Activated CD8-positive, alpha-beta memory T cell treated with anti-CD3 and anti-CD28 coated beads for 48 hours (primary cell): ENCODE data around the gene GNA15.
"Not testable (repeated sequence)": the region's sequence is repeated elsewhere in the genome, so short reads cannot be mapped to it uniquely, and the experiment has no call there.

ENCODE experiments used
- DNase-seq, 3 experiments: peaks; one replicate each; pipeline ENCODE4 v3.0.0-alpha.2; 2020; ENCODE audit warnings: low read depth in 2 of 3, low spot score in 2 of 3

GNA15 gene

DNA sequence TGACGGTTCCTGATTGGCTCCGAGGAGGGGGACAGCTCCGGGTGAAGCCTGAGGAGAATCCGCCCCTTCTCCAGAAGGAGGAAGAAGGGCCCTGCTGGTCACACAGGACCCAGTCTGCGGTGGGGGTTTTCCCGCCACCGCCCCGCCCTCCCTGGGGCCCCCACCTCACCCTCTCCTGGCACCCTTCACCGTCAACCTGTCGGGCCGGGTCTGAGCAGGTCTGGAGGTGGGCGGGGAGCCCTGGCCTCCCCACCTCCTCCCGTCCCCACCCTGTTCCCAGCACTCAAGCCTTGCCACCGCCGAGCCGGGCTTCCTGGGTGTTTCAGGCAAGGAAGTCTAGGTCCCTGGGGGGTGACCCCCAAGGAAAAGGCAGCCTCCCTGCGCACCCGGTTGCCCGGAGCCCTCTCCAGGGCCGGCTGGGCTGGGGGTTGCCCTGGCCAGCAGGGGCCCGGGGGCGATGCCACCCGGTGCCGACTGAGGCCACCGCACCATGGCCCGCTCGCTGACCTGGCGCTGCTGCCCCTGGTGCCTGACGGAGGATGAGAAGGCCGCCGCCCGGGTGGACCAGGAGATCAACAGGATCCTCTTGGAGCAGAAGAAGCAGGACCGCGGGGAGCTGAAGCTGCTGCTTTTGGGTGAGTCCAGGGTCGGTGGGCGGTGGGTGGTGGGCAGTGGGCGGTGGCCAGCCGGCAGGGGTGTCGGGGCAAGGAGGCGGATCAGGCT lies at the start of gene GNA15:
GNA15 (plus strand) TSS at position 73 of the 723 bp plus-strand sequence; CDS start at position 491, 418 bp downstream.
- no peak for DNase-seq

DNA sequence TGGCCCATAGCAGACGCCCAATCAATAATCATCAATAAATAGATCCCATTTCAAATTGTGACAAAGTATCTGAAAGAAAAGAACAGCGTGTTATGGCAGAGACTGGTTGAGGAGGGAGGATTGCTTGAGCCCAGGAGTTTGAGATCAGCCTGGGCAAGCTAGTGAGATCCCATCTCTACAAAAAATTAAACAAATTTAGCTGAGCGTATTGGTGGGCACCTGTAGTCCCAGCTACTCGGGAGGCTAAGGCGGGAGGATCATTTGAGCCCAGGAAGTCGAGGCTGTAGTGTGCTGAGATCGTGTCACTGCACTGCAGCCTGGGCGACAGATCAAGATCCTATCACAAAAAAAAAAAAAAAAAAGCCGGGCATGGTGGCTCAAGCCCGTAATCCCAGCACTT lies 48.1 kb upstream of the GNA15 start:
- no peak for DNase-seq

DNA sequence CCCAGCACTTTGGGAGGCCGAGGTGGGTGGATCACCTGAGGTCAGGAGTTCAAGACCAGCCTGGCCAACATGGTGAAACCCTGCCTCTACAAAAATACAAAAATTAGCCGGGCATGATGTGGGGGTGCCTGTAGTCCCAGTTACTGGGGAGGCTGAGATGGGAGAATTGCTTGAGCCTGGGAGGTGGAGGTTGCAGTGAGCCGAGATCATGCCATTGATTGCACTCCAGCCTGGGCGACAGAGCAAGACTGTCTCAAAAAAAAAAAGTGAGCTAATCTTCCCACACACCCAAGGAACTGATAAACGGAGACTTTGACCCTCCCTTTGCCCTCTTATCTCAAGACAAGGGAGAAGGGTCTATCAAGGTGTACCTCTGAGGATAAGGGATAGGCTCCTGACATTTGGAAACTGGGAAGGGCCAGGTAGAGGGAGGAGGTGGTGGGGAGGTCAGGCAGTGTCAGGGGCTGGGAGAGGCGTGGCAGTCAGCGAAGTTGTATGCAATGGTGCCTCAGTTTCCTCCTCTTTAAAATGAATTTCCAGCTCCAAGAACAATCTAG lies 46.5 kb upstream of the GNA15 start:
- not testable (repeated sequence) for DNase-seq

DNA sequence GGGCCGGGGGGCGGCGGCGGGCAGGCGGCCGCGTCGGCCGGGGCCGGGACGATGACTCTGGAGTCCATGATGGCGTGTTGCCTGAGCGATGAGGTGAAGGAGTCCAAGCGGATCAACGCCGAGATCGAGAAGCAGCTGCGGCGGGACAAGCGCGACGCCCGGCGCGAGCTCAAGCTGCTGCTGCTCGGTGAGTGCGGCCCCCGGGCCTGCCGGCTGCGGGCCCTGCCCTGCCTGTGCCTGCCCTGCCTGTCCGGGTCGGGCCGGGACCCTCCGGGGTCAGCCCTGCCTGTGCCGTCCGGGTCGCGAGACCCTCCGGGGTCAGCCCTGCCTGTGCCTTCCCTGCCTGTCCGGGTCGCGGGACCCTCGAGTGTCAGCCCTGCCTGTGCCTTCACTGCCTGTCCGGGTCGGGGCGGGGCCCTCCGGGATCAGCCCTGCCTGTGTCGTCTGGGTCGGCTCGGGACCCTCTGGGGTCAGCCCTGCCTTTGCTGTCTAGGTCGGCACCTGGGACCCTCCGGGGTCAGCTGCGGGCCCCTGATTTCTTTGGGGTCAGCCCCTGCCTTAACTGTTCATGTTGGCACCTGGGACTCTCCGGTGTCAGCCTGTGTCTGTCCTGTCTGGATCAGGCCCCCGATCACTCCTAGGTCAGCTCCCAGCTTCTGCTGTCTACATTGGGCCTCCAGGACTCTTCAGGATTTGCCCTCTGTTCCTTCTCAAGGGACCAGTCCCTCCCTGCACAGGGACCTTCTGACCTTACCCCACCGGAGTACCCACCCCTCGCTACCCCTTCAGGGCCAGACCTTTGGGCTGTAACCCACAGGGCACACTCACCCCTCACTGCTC lies 41.0 kb upstream of the GNA15 start:
- no peak for DNase-seq

DNA sequence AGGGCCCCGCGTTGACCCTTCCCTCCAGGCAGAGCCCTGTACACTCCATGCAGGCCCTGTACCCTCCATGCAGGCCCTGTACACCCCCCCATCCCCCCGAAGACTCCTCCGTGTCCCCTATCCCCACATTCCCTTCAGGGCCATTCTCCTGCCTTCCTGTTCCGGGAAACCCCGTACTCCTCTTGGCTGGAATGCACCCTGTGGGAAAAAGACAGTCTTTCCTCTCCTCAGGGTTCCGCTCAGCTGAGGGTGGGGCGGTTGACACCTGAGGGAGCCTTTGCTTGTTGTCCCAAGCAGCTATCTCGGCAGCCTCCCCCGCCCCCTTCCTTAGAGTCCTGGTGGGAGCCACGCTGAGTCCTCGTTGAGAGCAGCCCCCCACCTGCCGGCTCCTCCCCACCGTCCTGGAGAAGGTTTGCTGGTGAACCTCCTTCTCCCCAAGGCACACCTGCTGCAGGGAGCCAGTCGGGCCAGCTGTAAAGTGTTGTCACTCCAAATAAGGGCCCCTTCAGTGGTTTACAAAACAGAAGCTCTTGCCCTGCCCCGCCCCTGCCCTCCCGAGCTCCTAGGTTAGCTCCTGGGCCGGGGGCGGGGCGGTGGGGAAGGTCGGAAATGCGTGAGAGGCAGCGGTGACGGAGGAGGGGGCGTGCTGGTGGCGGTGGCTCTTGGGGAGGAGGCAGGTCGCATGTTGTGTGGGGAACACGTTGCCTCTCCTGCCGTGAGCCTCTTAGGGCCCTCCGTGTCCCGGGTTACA lies 40.2 kb upstream of the GNA15 start:
- no peak for DNase-seq

GRCh38 chr19:3096267-3096901 lies 39.4 kb upstream of the GNA15 start:
- DNase-seq: no peak

- no peak for DNase-seq
Measured at GRCh38 chr19:3096902-3097326, 38.9 kb upstream of the GNA15 start.

GRCh38 chr19:3097442-3097871 lies 38.4 kb upstream of the GNA15 start:
- no peak for DNase-seq

DNA sequence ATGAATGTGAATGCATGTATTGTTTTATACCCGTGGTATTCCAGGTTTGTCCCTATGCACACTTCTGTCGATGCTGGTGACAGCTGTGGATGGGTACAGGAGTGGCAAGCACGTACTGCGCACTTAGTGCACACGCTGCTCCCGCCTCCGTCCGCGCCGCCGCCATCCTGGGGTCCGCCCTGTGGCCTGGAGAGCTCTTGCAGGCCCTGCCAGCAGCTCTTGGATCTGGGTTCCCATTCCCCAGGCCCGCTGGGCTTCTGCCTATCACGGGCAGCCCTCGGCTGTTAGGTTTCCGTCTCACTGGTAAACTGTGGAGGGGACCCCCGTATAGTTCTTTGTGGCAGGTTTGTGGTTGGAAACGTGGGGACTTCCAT lies 37.7 kb upstream of the GNA15 start:
- DNase-seq: no peak

DNA sequence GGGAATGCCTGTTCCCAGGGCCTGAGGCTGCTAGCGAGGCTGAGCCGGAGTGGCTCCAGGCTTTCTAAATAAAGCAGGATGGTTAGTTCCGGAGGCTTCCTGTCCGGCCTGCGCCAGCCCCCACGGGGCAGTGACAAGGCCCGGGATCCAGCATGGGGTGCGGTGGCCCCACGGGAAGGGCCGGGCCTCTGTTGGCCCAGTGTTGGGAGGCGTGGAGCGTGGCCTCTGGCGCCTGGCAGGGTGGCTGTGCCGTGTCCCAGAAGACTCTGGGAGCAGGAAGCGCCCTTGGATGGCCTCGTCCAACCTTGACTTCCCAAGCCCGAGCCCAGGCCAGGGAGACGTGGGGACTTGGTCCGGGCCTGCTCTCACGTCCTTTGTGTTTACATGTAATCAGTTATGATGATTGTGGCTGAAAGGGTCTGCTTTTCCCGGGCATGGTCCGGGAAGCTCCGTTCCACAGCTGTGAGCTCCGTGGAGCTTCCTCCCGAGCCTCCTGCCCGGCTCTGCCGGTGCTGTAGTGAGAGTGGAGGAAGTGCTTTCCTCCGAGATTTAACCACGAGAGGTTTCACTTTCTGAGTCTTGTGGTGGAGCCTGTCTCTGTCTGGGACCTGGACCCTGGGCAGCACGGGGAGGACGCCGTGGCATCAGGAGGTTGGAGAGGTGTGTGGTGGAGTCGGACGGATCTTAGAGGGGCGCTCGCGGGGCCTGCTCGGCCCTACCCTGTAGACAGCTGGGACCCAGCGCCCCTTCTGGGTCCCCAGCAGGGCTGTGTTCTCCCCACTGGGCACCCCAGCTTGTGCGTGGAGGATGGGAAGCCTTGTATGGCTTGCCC lies 37.1 kb upstream of the GNA15 start:
- no peak for DNase-seq

GRCh38 chr19:3099347-3100145 lies 36.3 kb upstream of the GNA15 start:
- DNase-seq: no peak

GRCh38 chr19:3100331-3100730 lies 35.5 kb upstream of the GNA15 start:
- DNase-seq: no peak

GRCh38 chr19:3100747-3101730 lies 34.8 kb upstream of the GNA15 start:
- DNase-seq: no peak

DNA sequence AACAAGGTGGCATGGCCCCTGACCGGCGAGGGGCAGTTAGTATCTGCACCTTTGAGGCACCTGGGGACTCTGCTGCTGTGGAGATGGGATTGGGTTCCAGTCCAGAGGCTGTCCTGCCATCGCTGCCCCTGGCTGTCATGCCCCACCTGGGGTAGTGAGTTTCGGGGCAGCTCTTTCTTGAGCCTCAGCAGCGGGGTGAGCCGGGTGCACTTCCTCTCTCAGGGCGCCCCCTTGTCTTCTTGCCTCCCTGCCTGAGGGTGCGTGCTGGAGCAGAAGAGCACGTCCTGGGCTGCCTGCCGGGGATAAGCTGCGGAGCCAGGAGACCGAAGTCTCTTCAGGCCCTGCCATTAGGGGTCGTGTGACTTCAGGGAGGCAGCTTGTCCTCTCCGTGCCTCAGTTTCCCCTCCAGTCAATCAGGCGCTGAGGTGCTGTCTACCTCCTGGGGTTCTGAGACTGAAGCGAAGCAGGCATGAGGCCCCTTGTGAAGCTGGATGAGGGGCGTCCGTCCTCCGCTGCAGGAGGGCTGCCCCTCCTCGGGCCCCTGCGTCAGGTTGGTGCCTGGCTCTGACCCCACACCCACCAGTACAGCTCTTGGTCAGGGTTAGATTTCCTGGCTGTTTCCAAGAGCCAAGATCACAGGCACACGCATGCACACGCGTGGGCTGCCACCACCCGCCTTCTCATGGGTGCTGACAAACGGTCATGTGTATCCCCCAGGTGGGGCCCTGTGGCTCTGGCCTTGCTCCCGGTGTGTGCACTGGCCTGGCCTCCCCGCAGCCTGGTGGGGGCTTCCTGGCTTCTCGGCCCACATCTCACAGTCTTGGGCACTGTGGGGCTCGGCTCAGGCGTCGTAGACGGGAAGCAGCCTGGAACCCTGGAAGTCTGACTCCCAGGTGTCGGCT lies 33.3 kb upstream of the GNA15 start:
- no peak for DNase-seq

- DNase-seq: no peak
Measured at GRCh38 chr19:3104708-3104983, 31.2 kb upstream of the GNA15 start.

DNA sequence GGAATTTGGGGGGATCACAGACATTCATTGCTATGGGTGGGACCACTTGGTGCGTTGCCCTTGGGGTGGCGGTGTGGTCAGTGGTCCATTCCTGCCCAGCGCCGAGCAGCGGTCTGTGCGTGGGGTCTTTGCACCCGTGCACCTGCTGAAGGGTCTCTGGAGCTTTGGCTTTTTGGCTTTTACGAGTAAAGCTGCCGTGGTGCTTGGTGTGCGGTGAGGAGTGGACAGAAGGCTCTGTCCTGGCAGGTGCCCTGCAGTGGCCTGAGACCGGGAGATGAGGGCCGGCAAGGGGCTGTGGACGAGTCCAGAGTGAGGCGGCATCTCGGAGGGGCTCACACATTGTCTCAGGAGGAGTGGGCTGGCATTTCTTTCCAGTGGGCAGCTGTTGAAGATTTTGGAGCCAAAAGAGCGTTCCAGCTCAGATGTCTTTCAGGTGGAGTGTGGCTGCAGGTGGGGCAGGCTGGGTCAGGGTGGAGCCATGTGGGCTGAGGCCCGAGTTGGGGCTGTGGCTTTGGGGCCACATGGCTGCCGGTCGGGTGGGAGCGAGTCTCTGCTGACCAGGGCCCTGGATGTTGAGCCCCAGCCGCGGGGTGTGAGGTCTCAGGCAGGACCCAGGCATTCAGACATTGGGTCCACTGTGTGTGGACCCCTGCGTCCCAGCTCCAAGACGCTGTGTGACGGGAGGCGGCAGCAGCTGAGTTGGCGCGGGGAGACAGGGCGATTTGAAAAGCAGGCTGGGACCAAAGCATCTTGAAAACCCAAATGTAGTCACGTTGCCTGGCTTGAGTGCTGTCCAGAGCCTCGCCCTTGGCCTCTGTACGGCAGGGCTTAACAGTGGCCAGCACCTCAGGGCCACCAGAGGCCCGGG lies 30.0 kb upstream of the GNA15 start:
- DNase-seq: no peak
